HCT116 (cell line): ENCODE results near the gene IFNA13.

Experiments used
- CEBPB ChIP-seq: IDR thresholded peaks from 2 replicates; pipeline ENCODE4 v1.6.1; 2012; ENCODE audit warnings: low read depth
- EZH2 ChIP-seq: fragments of 200-600 bp; sonication (generic); IDR thresholded peaks from 2 replicates; pipeline ENCODE4 v1.6.1; 2017; ENCODE audit warnings: antibody characterized with exemption, mixed run types
- EZH2phosphoT487 ChIP-seq: fragments of 200-600 bp; IDR thresholded peaks from 2 replicates; pipeline ENCODE4 v1.6.1; 2018; ENCODE audit warnings: antibody characterized with exemption, borderline replicate concordance
- POLR2A ChIP-seq: IDR thresholded peaks from 2 replicates; pipeline ENCODE4 v1.7.0; 2011; ENCODE audit warnings: borderline replicate concordance; ENCODE audit not compliant: insufficient read depth, insufficient read length; ENCODE audit errors: extremely low read depth
- POLR2AphosphoS5 ChIP-seq: IDR thresholded peaks from 2 replicates; pipeline ENCODE4 v1.6.1; 2011; ENCODE audit warnings: mild to moderate bottlenecking, low read depth, low read length, moderate library complexity
- SRF ChIP-seq: IDR thresholded peaks from 2 replicates; pipeline ENCODE4 v1.6.1; 2012; ENCODE audit warnings: low read depth
- TF ChIP-seq, protein P1 (sequence below), 3 experiments: fragments of 200-600 bp in 1 of 3; sonication (generic) in 1 of 3; IDR thresholded peaks in 2 of 3; conservative IDR thresholded peaks in 1 of 3; 2 replicates each; pipeline ENCODE4 v1.5.1; 2012 to 2017; ENCODE audit warnings: low read depth in 2 of 3, low read length in 2 of 3, antibody characterized with exemption in 1 of 3, borderline replicate concordance in 1 of 3, control low read depth in 1 of 3, mild to moderate bottlenecking in 1 of 3, mixed read lengths in 1 of 3, mixed run types in 1 of 3, moderate library complexity in 1 of 3; ENCODE audit not compliant: insufficient read depth in 1 of 3

DNA sequence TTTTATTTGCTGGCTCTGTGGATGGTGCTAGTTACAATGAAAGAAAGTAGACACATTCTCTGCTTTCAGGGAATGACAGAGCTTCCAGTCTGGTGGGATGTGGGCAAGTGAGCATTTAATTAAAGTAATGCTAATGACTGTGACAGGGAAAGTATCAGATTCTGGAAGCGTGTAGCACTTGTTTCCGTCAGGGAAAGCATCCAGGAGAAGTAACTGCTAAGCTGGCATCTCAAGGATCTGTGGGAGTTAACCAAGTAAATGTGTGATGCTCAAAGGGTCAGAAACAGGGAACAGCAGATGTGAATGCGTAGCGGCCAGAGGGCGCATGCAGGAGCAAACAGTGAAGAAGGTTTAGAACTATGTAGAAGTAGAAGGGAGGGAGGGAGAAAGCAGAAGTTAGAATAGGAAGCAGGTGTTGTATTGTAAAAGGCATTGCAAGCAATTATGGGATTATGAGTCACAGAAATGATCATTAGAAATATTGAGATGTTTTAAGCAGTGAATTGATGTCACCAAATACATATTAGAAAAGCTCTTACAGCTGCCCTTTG lies 44.9 kb downstream of the IFNA13 start:
- TF ChIP-seq POLR2A = no peak
- TF ChIP-seq, protein P1, sequence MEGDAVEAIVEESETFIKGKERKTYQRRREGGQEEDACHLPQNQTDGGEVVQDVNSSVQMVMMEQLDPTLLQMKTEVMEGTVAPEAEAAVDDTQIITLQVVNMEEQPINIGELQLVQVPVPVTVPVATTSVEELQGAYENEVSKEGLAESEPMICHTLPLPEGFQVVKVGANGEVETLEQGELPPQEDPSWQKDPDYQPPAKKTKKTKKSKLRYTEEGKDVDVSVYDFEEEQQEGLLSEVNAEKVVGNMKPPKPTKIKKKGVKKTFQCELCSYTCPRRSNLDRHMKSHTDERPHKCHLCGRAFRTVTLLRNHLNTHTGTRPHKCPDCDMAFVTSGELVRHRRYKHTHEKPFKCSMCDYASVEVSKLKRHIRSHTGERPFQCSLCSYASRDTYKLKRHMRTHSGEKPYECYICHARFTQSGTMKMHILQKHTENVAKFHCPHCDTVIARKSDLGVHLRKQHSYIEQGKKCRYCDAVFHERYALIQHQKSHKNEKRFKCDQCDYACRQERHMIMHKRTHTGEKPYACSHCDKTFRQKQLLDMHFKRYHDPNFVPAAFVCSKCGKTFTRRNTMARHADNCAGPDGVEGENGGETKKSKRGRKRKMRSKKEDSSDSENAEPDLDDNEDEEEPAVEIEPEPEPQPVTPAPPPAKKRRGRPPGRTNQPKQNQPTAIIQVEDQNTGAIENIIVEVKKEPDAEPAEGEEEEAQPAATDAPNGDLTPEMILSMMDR (IDR thresholded peaks at IDR 0.05 in 2 of 3, conservative IDR thresholded peaks at IDR 0.05 in 1 of 3; ENCODE audit: borderline replicate concordance in 1 of 3, insufficient read depth in 1 of 3, low read depth in 2 of 3, low read length in 2 of 3) = no peak
- TF ChIP-seq EZH2 = no peak
- no peak for TF ChIP-seq POLR2AphosphoS5
- no peak for TF ChIP-seq EZH2phosphoT487
- TF ChIP-seq CEBPB = no peak
- TF ChIP-seq SRF = no peak
